ENCODE results near the gene KCNQ1.
A peak's percentile ranks its signal among the peaks of the same experiment; 100 is the strongest.

KCNQ1 gene

GRCh38 chr11:2801711-2802388 lies 357.0 kb downstream of the KCNQ1 start:
- H3K36me3 ChIP-seq, result no peaks in the 10 kb centered on the region
- TF ChIP-seq CTCF (IDR thresholded peaks at IDR 0.05; ENCODE audit: low read depth, low read length), result no peak
- no peaks in the 10 kb centered on the region for H3K27me3 ChIP-seq (ENCODE audit: insufficient read depth, low read depth, severe bottlenecking)
- no peak overlapping the region for H3K4me3 ChIP-seq (ENCODE audit: low read depth, low read length)
- H3K9me3 ChIP-seq (ENCODE audit: severe bottlenecking), result no peaks in the 10 kb centered on the region
- DNase-seq, result peak; percentile 8
- H3K27ac ChIP-seq, result no peak overlapping the region

- Histone ChIP-seq H3K27me3 (ENCODE audit: insufficient read depth, low read depth, severe bottlenecking) (no peaks in the 10 kb centered on the region), H3K36me3 (no peaks in the 10 kb centered on the region), H3K9me3 (ENCODE audit: severe bottlenecking) (no peaks in the 10 kb centered on the region), H3K4me3 (ENCODE audit: low read depth, low read length) (no peak overlapping the region), H3K27ac (no peak overlapping the region)
- no peak for TF ChIP-seq CTCF (IDR thresholded peaks at IDR 0.05; ENCODE audit: low read depth, low read length)
- DNase-seq, result peak; percentile 5
Observed at GRCh38 chr11:2802389-2803185, 357.8 kb downstream of the KCNQ1 start.

GRCh38 chr11:2803186-2804091 lies 358.6 kb downstream of the KCNQ1 start:
- no peak overlapping the region; the same call in 1 of the 2 replicates for H3K27ac ChIP-seq

GRCh38 chr11:2804189-2804588 lies 359.4 kb downstream of the KCNQ1 start:
- no peak for DNase-seq
- TF ChIP-seq CTCF (IDR thresholded peaks at IDR 0.05; ENCODE audit: low read depth, low read length), result no peak
- H3K9me3 ChIP-seq (ENCODE audit: severe bottlenecking), result no peaks in the 10 kb centered on the region
- H3K27ac ChIP-seq, result peak overlapping the region; percentile 76
- no peak overlapping the region for H3K4me3 ChIP-seq (ENCODE audit: low read depth, low read length)
- H3K27me3 ChIP-seq (ENCODE audit: insufficient read depth, low read depth, severe bottlenecking), result no peaks in the 10 kb centered on the region
- H3K36me3 ChIP-seq, result no peaks in the 10 kb centered on the region

More at GRCh38 chr11:2803186-2804091, 358.6 kb downstream of the KCNQ1 start:
- peak; percentile 36 for DNase-seq
- H3K27me3 ChIP-seq (ENCODE audit: insufficient read depth, low read depth, severe bottlenecking), result no peaks in the 10 kb centered on the region
- no peak for TF ChIP-seq CTCF (IDR thresholded peaks at IDR 0.05; ENCODE audit: low read depth, low read length)
- H3K9me3 ChIP-seq (ENCODE audit: severe bottlenecking), result no peaks in the 10 kb centered on the region
- H3K36me3 ChIP-seq, result no peaks in the 10 kb centered on the region
- no peak overlapping the region for H3K4me3 ChIP-seq (ENCODE audit: low read depth, low read length)

GRCh38 chr11:2804701-2805387 lies 360.0 kb downstream of the KCNQ1 start:
- peak; percentile 66 for DNase-seq
- Histone ChIP-seq H3K27me3 (ENCODE audit: insufficient read depth, low read depth, severe bottlenecking) (no peaks in the 10 kb centered on the region), H3K27ac (peak overlapping the region; percentile 76), H3K4me3 (ENCODE audit: low read depth, low read length) (peak overlapping the region; percentile 23), H3K9me3 (ENCODE audit: severe bottlenecking) (peaks cover 2% of the 10 kb centered on the region), H3K36me3 (no peaks in the 10 kb centered on the region)
- no peak for TF ChIP-seq CTCF (IDR thresholded peaks at IDR 0.05; ENCODE audit: low read depth, low read length)
